ENCODE measurements around the gene IFNL2.

The IFNL2 gene

DNA sequence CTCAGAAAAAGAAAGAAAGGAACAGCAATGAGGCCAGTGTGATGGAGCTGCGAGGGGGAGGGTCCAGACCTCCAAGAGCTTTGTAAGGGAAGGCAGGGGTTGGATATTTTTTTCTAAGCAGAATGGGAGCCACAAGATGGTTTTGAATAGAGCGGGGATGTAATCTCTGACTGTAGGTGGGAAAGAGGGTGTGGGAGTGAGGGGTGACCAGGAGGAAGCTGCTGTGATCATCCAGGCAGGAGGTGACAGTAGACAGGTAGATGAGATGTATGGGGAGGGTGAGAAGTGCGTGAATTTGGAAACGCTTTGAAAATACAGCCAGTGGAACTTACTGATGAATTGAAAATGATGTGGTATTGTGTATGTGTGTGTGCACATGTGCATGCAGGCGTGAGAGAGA, 7.4 kb downstream of the IFNL2 start:
- Histone ChIP-seq H3K27me3 (peaks cover 4% of the 10 kb centered on the region; the same call in 1 of the 2 replicates), H3K4me1 (no peaks in the 10 kb centered on the region), H3K9me3 (no peaks in the 10 kb centered on the region), H3K4me3 (ENCODE audit: low read depth, low read length) (no peak overlapping the region), H3K36me3 (no peaks in the 10 kb centered on the region)
- DNase-seq: no peak
- TF ChIP-seq CTCF (IDR thresholded peaks at IDR 0.05; ENCODE audit: low read depth, low read length): no peak

DNA sequence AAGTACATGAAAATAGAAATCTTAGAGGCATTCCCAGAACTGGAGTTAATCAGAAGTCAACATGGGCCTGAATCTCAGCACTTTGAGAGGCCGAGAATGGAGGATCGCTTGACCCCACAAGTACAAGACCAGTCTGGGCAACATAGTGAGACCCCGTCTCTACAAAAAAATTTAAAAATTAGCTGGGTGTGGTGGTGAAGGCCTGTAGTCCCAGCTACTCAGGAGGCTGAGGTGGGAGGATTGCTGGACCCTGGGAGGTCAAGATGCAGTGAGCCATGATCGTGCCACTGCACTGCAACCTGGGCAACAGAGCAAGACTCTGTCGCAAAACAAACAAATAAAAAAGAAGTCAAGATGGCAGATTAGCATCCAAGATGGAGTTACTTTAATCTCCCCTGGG, 8.5 kb downstream of the IFNL2 start:
- H3K4me3 ChIP-seq (ENCODE audit: low read depth, low read length): no peak overlapping the region
- DNase-seq: no peak
- H3K4me1 ChIP-seq: no peaks in the 10 kb centered on the region
- no peaks in the 10 kb centered on the region for H3K9me3 ChIP-seq
- H3K27me3 ChIP-seq: peaks cover 11% of the 10 kb centered on the region
- H3K36me3 ChIP-seq: no peaks in the 10 kb centered on the region
- TF ChIP-seq CTCF (IDR thresholded peaks at IDR 0.05; ENCODE audit: low read depth, low read length): no peak

GRCh38 chr19:39277598-39277997, 9.4 kb downstream of the IFNL2 start:
- no peak for TF ChIP-seq CTCF (IDR thresholded peaks at IDR 0.05; ENCODE audit: low read depth, low read length)
- no peaks in the 10 kb centered on the region for H3K9me3 ChIP-seq
- H3K36me3 ChIP-seq: no peaks in the 10 kb centered on the region
- no peak for DNase-seq
- H3K27me3 ChIP-seq: peaks cover 11% of the 10 kb centered on the region
- no peak overlapping the region for H3K4me3 ChIP-seq (ENCODE audit: low read depth, low read length)
- H3K4me1 ChIP-seq: no peaks in the 10 kb centered on the region

DNA sequence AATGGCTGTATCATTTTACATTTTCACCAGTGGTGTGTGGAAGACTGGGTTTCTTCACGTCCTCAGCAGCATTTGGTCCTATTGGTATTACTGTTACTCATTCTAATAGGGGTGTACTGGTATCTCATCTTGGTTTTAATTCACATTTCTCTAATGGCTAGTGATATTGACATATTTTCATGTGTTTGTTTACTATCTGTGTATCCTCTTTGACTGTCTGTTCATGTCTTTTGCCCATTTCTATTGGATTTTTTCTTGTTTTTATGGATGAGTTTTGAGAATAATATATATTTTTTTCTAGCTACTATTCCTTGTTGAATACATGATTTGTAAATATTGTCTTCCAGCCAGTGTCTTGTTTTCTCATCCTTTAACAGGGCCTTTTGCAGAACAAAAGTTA, 13.8 kb downstream of the IFNL2 start:
- Histone ChIP-seq H3K36me3 (no peaks in the 10 kb centered on the region), H3K27me3 (peaks cover 16% of the 10 kb centered on the region), H3K4me1 (no peaks in the 10 kb centered on the region), H3K4me3 (ENCODE audit: low read depth, low read length) (no peak overlapping the region), H3K9me3 (no peaks in the 10 kb centered on the region)
- DNase-seq: no peak
- TF ChIP-seq CTCF (IDR thresholded peaks at IDR 0.05; ENCODE audit: low read depth, low read length): no peak

- DNase-seq: no peak
- Histone ChIP-seq H3K36me3 (no peaks in the 10 kb centered on the region), H3K27me3 (peaks cover 12% of the 10 kb centered on the region), H3K9me3 (no peaks in the 10 kb centered on the region), H3K4me1 (no peaks in the 10 kb centered on the region), H3K4me3 (ENCODE audit: low read depth, low read length) (no peak overlapping the region)
- TF ChIP-seq CTCF (IDR thresholded peaks at IDR 0.05; ENCODE audit: low read depth, low read length): no peak
Measured at GRCh38 chr19:39284032-39284431, 15.8 kb downstream of the IFNL2 start.

- DNase-seq: no peak
- no peak for TF ChIP-seq CTCF (IDR thresholded peaks at IDR 0.05; ENCODE audit: low read depth, low read length)
- Histone ChIP-seq H3K4me3 (ENCODE audit: low read depth, low read length) (no peak overlapping the region), H3K27me3 (peaks cover 17% of the 10 kb centered on the region; the same call in 1 of the 2 replicates), H3K36me3 (no peaks in the 10 kb centered on the region), H3K9me3 (no peaks in the 10 kb centered on the region), H3K4me1 (no peaks in the 10 kb centered on the region)
Measured at GRCh38 chr19:39293394-39293793, 25.2 kb downstream of the IFNL2 start.

Data from BE2C (cell line).